ENCODE results near the gene FAM114A2.

The FAM114A2 gene

GRCh38 chr5:153983885-153984284, 54.8 kb downstream of the FAM114A2 start:
- no peak overlapping the region for H3K9ac ChIP-seq
- H3K79me2 ChIP-seq (ENCODE audit: insufficient read depth, low read depth): no peaks in the 10 kb centered on the region
- H3K4me1 ChIP-seq (ENCODE audit: low read depth, poor library complexity, severe bottlenecking): no peaks in the 10 kb centered on the region
- TF ChIP-seq CTCF (conservative IDR thresholded peaks at IDR 0.05; ENCODE audit: low read depth, low read length): no peak
- H2AFZ ChIP-seq (ENCODE audit: low read depth): no peak overlapping the region
- no peaks in the 10 kb centered on the region for H4K20me1 ChIP-seq (ENCODE audit: insufficient read depth)
- H3K27me3 ChIP-seq (ENCODE audit: insufficient read depth, low read depth): no peaks in the 10 kb centered on the region
- H3K4me2 ChIP-seq: no peak overlapping the region
- no peak overlapping the region for H3K4me3 ChIP-seq (IDR thresholded peaks at IDR 0.05; ENCODE audit: insufficient read depth, low read depth, low read length)
- H3K36me3 ChIP-seq (ENCODE audit: insufficient read depth): no peaks in the 10 kb centered on the region
- H3K27ac ChIP-seq: no peak overlapping the region

- no peak overlapping the region for H3K4me2 ChIP-seq
- H2AFZ ChIP-seq (ENCODE audit: low read depth): no peak overlapping the region
- H4K20me1 ChIP-seq (ENCODE audit: insufficient read depth): no peaks in the 10 kb centered on the region
- TF ChIP-seq CTCF (conservative IDR thresholded peaks at IDR 0.05; ENCODE audit: low read depth, low read length): no peak
- H3K4me3 ChIP-seq (IDR thresholded peaks at IDR 0.05; ENCODE audit: insufficient read depth, low read depth, low read length): no peak overlapping the region
- no peaks in the 10 kb centered on the region for H3K27me3 ChIP-seq (ENCODE audit: insufficient read depth, low read depth)
- no peak overlapping the region for H3K9ac ChIP-seq
- H3K36me3 ChIP-seq (ENCODE audit: insufficient read depth): no peaks in the 10 kb centered on the region
- H3K4me1 ChIP-seq (ENCODE audit: low read depth, poor library complexity, severe bottlenecking): no peaks in the 10 kb centered on the region
- H3K27ac ChIP-seq: no peak overlapping the region
- H3K79me2 ChIP-seq (ENCODE audit: insufficient read depth, low read depth): no peaks in the 10 kb centered on the region
Measured at GRCh38 chr5:153981905-153982605, 56.7 kb downstream of the FAM114A2 start.

- no peak overlapping the region for H3K4me3 ChIP-seq (IDR thresholded peaks at IDR 0.05; ENCODE audit: insufficient read depth, low read depth, low read length)
- H3K79me2 ChIP-seq (ENCODE audit: insufficient read depth, low read depth): no peaks in the 10 kb centered on the region
- H4K20me1 ChIP-seq (ENCODE audit: insufficient read depth): no peaks in the 10 kb centered on the region
- H2AFZ ChIP-seq (ENCODE audit: low read depth): no peak overlapping the region
- H3K36me3 ChIP-seq (ENCODE audit: insufficient read depth): no peaks in the 10 kb centered on the region
- no peak overlapping the region for H3K9ac ChIP-seq
- TF ChIP-seq CTCF (conservative IDR thresholded peaks at IDR 0.05; ENCODE audit: low read depth, low read length): no peak
- H3K27ac ChIP-seq: no peak overlapping the region
- H3K4me1 ChIP-seq (ENCODE audit: low read depth, poor library complexity, severe bottlenecking): no peaks in the 10 kb centered on the region
- H3K27me3 ChIP-seq (ENCODE audit: insufficient read depth, low read depth): no peaks in the 10 kb centered on the region
- H3K4me2 ChIP-seq: no peak overlapping the region
Measured at GRCh38 chr5:153979028-153979783, 59.5 kb downstream of the FAM114A2 start.

GRCh38 chr5:153974813-153975163, 63.9 kb downstream of the FAM114A2 start:
- no peaks in the 10 kb centered on the region for H3K4me1 ChIP-seq (ENCODE audit: low read depth, poor library complexity, severe bottlenecking)
- H4K20me1 ChIP-seq (ENCODE audit: insufficient read depth): no peaks in the 10 kb centered on the region
- H3K27me3 ChIP-seq (ENCODE audit: insufficient read depth, low read depth): no peaks in the 10 kb centered on the region
- H3K4me2 ChIP-seq: 0 out of 2 replicates have a peak overlapping the region, but pooled peaks have one; percentile 6
- H3K9ac ChIP-seq: no peak overlapping the region
- H3K4me3 ChIP-seq (IDR thresholded peaks at IDR 0.05; ENCODE audit: insufficient read depth, low read depth, low read length): no peak overlapping the region
- TF ChIP-seq CTCF (conservative IDR thresholded peaks at IDR 0.05; ENCODE audit: low read depth, low read length): no peak
- no peak overlapping the region; the same call in 1 of the 2 replicates for H2AFZ ChIP-seq (ENCODE audit: low read depth)
- no peaks in the 10 kb centered on the region for H3K79me2 ChIP-seq (ENCODE audit: insufficient read depth, low read depth)
- no peaks in the 10 kb centered on the region for H3K36me3 ChIP-seq (ENCODE audit: insufficient read depth)
- H3K27ac ChIP-seq: no peak overlapping the region
